Measurements from ENCODE around the gene AGO3. TPM values are rescaled to one million over a fixed set of nuclear protein-coding genes. Genes with fewer than 3 reads are reported as not detected.

AGO3 gene
- total RNA-seq, 1 experiment from 2014 or later: 26.9 TPM

- Histone ChIP-seq H3K9me3 (ENCODE audit: control insufficient read depth in 1 of 2, insufficient read depth in 1 of 2, low read depth in 1 of 2, low read length in 2 of 2) (no peaks in the 10 kb centered on the region), H3K27me3 (ENCODE audit: insufficient read depth, low read length) (no peaks in the 10 kb centered on the region), H2AFZ (ENCODE audit: low read depth, low read length, poor library complexity, severe bottlenecking) (no peak overlapping the region), H3K36me3 (ENCODE audit: control insufficient read depth in 1 of 2, insufficient read depth in 2 of 2, low read length in 2 of 2) (peaks cover 10 to 11% of the 10 kb centered on the region in 2 experiments; a peak in 3 of 4 replicates), H3K4me3 (replicated peaks in 1 of 2; ENCODE audit: low read depth in 1 of 2, low read length in 2 of 2) (no peak overlapping the region), H4K20me1 (ENCODE audit: insufficient read depth) (no peaks in the 10 kb centered on the region), H3K79me2 (ENCODE audit: insufficient read depth, low read length) (no peaks in the 10 kb centered on the region), H3K4me1 (ENCODE audit: control insufficient read depth in 1 of 2, insufficient read depth in 2 of 2, low read length in 2 of 2) (no peaks in the 10 kb centered on the region), H3K4me2 (ENCODE audit: low read length) (no peak overlapping the region), H3K9me2 (ENCODE audit: insufficient read depth) (no peaks in the 10 kb centered on the region), H3K9ac (ENCODE audit: low read length) (no peak overlapping the region), H3K27ac (ENCODE audit: low read depth, low read length) (no peak overlapping the region)
- ChIA-PET CTCF (no interaction called here), POLR2A (no interaction called here), RAD21 (ENCODE audit: low non-redundant PET in 1 of 2, low total read pairs in 2 of 2, uncharacterized antibody in 2 of 2, unreplicated experiment in 2 of 2) (no interaction called here)
- intact Hi-C loops (cut with micrococcal nuclease): no loop called here
- ATAC-seq (no peak), DNase-seq (ENCODE audit: low read depth, low spot score) (no peak)
- BruUV-seq (replicated peaks): no TSS peak
- no peak for TF ChIP-seq REST (IDR thresholded peaks at IDR 0.05; ENCODE audit: low read depth)
- TF ChIP-seq RAD21 (IDR thresholded peaks at IDR 0.05; ENCODE audit: low read depth): no peak
- TF ChIP-seq FOSL1 (IDR thresholded peaks at IDR 0.05; ENCODE audit: low read depth): no peak
- no peak for TF ChIP-seq POLR2A (IDR thresholded peaks at IDR 0.05; ENCODE audit: borderline replicate concordance, extremely low read depth, insufficient read depth, insufficient read length)
- no peak for TF ChIP-seq ELF1 (IDR thresholded peaks at IDR 0.05; ENCODE audit: borderline replicate concordance, low read depth)
- TF ChIP-seq POLR2AphosphoS5 (IDR thresholded peaks at IDR 0.05; ENCODE audit: low read depth, low read length): no peak
- TF ChIP-seq ZFX (IDR thresholded peaks at IDR 0.05): no peak
Measured at GRCh38 chr1:35923791-35924221, 7.1 kb upstream of the AGO3 start.

- H2AFZ ChIP-seq (ENCODE audit: low read depth, low read length, poor library complexity, severe bottlenecking): no peak overlapping the region
- BruUV-seq (replicated peaks): no TSS peak
- H3K36me3 ChIP-seq (ENCODE audit: control insufficient read depth in 1 of 2, insufficient read depth in 2 of 2, low read length in 2 of 2): peaks cover under 1% of the 10 kb centered on the region in 2 experiments; a peak in 3 of 4 replicates
- no peaks in the 10 kb centered on the region for H3K79me2 ChIP-seq (ENCODE audit: insufficient read depth, low read length)
- no peak for ATAC-seq
- H3K27ac ChIP-seq (ENCODE audit: low read depth, low read length): no peak overlapping the region
- H3K4me3 ChIP-seq (replicated peaks in 1 of 2; ENCODE audit: low read depth in 1 of 2, low read length in 2 of 2): no peak overlapping the region
- no peaks in the 10 kb centered on the region for H3K9me3 ChIP-seq (ENCODE audit: control insufficient read depth in 1 of 2, insufficient read depth in 1 of 2, low read depth in 1 of 2, low read length in 2 of 2)
- POLR2A ChIA-PET: no interaction called here
- CTCF ChIA-PET: no interaction called here
- H3K4me2 ChIP-seq (ENCODE audit: low read length): no peak overlapping the region
- H3K9me2 ChIP-seq (ENCODE audit: insufficient read depth): no peaks in the 10 kb centered on the region
- no peak for DNase-seq (ENCODE audit: low read depth, low spot score)
- intact Hi-C loops (cut with micrococcal nuclease): no loop called here
- H3K27me3 ChIP-seq (ENCODE audit: insufficient read depth, low read length): no peaks in the 10 kb centered on the region
- H3K9ac ChIP-seq (ENCODE audit: low read length): no peak overlapping the region
- RAD21 ChIA-PET (ENCODE audit: low non-redundant PET in 1 of 2, low total read pairs in 2 of 2, uncharacterized antibody in 2 of 2, unreplicated experiment in 2 of 2): no interaction called here
- no peaks in the 10 kb centered on the region for H4K20me1 ChIP-seq (ENCODE audit: insufficient read depth)
- peaks cover 2 to 3% of the 10 kb centered on the region in 2 experiments; a peak in 3 of 4 replicates for H3K4me1 ChIP-seq (ENCODE audit: control insufficient read depth in 1 of 2, insufficient read depth in 2 of 2, low read length in 2 of 2)
- TF ChIP-seq CTCF (IDR thresholded peaks at IDR 0.05 in 2 of 3, conservative IDR thresholded peaks at IDR 0.05 in 1 of 3; ENCODE audit: borderline replicate concordance in 1 of 3, insufficient read depth in 1 of 3, low read depth in 2 of 3, low read length in 2 of 3) (no peak), JUND (IDR thresholded peaks at IDR 0.05) (no peak), SIN3A (IDR thresholded peaks at IDR 0.05; ENCODE audit: low read depth) (no peak), ZFX (IDR thresholded peaks at IDR 0.05) (no peak), ZNF274 (IDR thresholded peaks at IDR 0.05; ENCODE audit: low read depth, low read length) (no peak), ELF1 (IDR thresholded peaks at IDR 0.05; ENCODE audit: borderline replicate concordance, low read depth) (no peak), SRF (IDR thresholded peaks at IDR 0.05; ENCODE audit: low read depth) (no peak), YY1 (IDR thresholded peaks at IDR 0.05; ENCODE audit: extremely low read depth, insufficient replicate concordance, low read depth, low read length) (no peak), ATF3 (IDR thresholded peaks at IDR 0.05) (no peak), EZH2 (IDR thresholded peaks at IDR 0.05) (no peak), RAD21 (IDR thresholded peaks at IDR 0.05; ENCODE audit: low read depth) (no peak), CEBPB (IDR thresholded peaks at IDR 0.05; ENCODE audit: low read depth) (no peak)
Measured at GRCh38 chr1:35924838-35925237, 6.1 kb upstream of the AGO3 start.

Data from HCT116 (cell line).